ENCODE data around the gene UGT1A8.

DNA sequence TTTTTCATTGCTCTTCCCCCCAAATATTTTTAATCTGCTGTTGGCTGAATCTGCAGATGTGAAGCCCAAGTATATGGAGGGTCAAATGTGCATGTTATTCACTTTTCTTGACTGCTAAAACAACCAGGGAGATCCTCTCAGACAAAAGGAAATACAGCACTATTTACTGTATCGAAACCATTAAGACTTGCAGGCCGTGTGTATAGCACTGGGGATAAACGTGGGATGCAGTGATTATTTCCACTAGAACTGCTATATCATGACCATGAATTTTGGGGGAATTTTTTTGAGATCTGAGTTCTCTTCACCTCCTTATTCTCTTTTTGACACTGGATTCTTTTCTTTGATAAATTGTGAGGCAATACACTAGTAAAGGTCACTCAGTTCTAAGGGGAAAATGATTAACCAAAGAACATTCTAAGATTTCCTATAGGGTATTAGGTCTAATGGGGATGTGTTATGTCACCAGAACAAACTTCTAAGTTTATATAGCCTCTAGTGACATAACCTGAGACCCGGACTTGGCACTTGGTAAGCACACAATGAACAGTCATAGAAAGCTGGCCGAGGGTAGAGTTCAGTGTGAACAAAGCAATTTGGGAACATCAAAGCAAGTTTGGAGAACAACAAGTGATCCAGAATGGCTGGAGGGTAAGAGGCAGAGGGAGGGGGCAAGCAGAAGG lies 127.8 kb downstream of the UGT1A8 start:
- TF ChIP-seq, protein P1, sequence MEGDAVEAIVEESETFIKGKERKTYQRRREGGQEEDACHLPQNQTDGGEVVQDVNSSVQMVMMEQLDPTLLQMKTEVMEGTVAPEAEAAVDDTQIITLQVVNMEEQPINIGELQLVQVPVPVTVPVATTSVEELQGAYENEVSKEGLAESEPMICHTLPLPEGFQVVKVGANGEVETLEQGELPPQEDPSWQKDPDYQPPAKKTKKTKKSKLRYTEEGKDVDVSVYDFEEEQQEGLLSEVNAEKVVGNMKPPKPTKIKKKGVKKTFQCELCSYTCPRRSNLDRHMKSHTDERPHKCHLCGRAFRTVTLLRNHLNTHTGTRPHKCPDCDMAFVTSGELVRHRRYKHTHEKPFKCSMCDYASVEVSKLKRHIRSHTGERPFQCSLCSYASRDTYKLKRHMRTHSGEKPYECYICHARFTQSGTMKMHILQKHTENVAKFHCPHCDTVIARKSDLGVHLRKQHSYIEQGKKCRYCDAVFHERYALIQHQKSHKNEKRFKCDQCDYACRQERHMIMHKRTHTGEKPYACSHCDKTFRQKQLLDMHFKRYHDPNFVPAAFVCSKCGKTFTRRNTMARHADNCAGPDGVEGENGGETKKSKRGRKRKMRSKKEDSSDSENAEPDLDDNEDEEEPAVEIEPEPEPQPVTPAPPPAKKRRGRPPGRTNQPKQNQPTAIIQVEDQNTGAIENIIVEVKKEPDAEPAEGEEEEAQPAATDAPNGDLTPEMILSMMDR (conservative IDR thresholded peaks at IDR 0.05 in 1 of 2, IDR thresholded peaks at IDR 0.05 in 1 of 2; ENCODE audit: low read depth in 1 of 2, low read length in 2 of 2), result no peak
- TF ChIP-seq EZH2 (IDR thresholded peaks at IDR 0.05; ENCODE audit: low read length, missing control alignments), result no peak
